Suprapubic skin (tissue), 4 donors: Measurements from ENCODE around the gene DNAH1. TPM values are rescaled to one million over a fixed set of nuclear protein-coding genes. Genes with fewer than 3 reads are reported as not detected.

Source experiments
- DNase-seq, 2 donors: peaks; one replicate each; pipeline ENCODE4 v3.0.0-alpha.2; 2019; ENCODE audit warnings: low spot score in 2 of 2
- H3K27ac ChIP-seq: fragments of 200-600 bp; sonication (generic); one replicate; pipeline ENCODE4 v1.5.1; 2019
- H3K27me3 ChIP-seq: fragments of 200-600 bp; sonication (generic); one replicate; pipeline ENCODE4 v1.5.1; 2019
- H3K36me3 ChIP-seq: fragments of 200-600 bp; sonication (generic); one replicate; pipeline ENCODE4 v1.5.1; 2019
- H3K4me1 ChIP-seq: fragments of 200-600 bp; sonication (generic); one replicate; pipeline ENCODE4 v1.5.1; 2019
- H3K4me3 ChIP-seq: fragments of 200-600 bp; sonication (generic); one replicate; pipeline ENCODE4 v1.5.1; 2019; ENCODE audit warnings: mild to moderate bottlenecking
- H3K9me3 ChIP-seq: fragments of 200-600 bp; sonication (generic); one replicate; pipeline ENCODE4 v1.5.1; 2019
- CTCF ChIP-seq, 2 donors: fragments of 200-600 bp in 1 of 2; fragments of 450-650 bp in 1 of 2; sonication (generic) in 1 of 2; IDR thresholded peaks; one replicate each; pipeline ENCODE4 v1.5.1; 2016 to 2019; ENCODE audit warnings: antibody characterized with exemption in 2 of 2, mild to moderate bottlenecking in 1 of 2, moderate library complexity in 1 of 2
- EP300 ChIP-seq: sonication (generic); formaldehyde crosslinking; IDR thresholded peaks from one replicate; pipeline ENCODE4 v1.6.1; 2017; ENCODE audit warnings: antibody characterized with exemption
- POLR2A ChIP-seq, 2 donors: fragments of 450-650 bp; IDR thresholded peaks; one replicate each; pipeline ENCODE4 v1.6.1; 2017; ENCODE audit warnings: antibody characterized with exemption in 2 of 2, mild to moderate bottlenecking in 2 of 2, moderate library complexity in 2 of 2
- POLR2AphosphoS5 ChIP-seq, 3 donors: sonication (generic); formaldehyde crosslinking; IDR thresholded peaks; one replicate each; pipeline ENCODE4 v1.6.1; 2017; ENCODE audit warnings: antibody characterized with exemption in 3 of 3
- WGBS: methylation state at CpG from one replicate; pipeline ENCODE4 v1.1.5; 2018; 5-methylcytosine and 5-hydroxymethylcytosine counted together
- total RNA-seq, 4 donors: library from RNA; depleted of rRNA; stranded (reverse); fragments of >200 nt; gene quantifications; one replicate each; pipeline ENCODE4 v1.1.0, GENCODE V29; 2016

DNAH1 gene
- total RNA-seq, 4 donors from 2014 or later: 3.4 to 10.1 (median 7.7) TPM

DNA sequence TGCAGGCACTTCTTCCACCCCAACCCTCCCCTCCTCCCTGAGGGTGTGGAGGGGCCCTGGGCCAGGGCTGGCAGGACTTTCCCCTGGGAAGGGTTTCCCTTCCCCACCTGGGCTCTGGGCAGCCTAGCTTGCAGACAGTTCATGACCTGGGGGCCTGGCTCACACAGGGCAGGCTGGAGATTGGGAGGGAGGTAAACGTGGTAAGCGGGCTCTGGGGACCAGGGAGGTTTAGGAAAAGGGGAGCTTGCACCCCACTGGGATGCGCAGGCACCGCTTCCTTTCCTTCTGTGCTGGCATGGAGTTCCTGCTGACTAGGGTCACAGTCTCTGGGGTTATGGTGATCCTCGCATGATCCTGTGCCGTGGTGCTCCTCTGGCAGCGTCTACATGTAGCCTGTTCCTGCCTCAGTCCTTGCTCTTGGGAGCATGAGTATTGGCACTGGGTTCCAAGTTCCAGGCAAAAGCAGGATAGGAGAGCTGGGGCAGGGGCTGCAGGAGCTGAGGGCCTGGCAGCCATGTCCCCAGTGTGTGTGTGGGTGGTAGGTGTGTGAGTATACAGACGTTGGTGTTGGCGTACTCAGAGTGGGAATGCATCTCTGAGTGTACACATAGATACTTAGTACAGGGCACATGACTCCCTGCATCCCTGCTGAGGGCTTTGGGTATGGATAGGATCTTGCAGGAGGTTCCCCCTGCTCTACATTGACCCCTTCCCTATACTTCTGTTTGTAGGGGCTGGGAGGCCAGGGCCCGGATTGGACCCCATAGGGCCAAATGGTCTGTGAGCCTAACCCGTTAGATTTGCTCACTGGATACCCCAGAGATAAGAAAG, 21.6 kb upstream of the DNAH1 start:
- Histone ChIP-seq H3K36me3 (peaks cover 34% of the 10 kb centered on the region), H3K27me3 (no peaks in the 10 kb centered on the region), H3K27ac (no peak overlapping the region), H3K4me3 (no peak overlapping the region), H3K9me3 (no peaks in the 10 kb centered on the region), H3K4me1 (peaks cover 5% of the 10 kb centered on the region)
- no peak for DNase-seq
- TF ChIP-seq CTCF (IDR thresholded peaks at IDR 0.05) (no peak), POLR2AphosphoS5 (IDR thresholded peaks at IDR 0.05) (no peak), EP300 (no peak), POLR2A (IDR thresholded peaks at IDR 0.05) (no peak)
- WGBS: 82% methylated on average over 7 of the region's 11 CpGs

- H3K27ac ChIP-seq: no peak overlapping the region
- peaks cover 33% of the 10 kb centered on the region for H3K36me3 ChIP-seq
- TF ChIP-seq CTCF (IDR thresholded peaks at IDR 0.05) (no peak), POLR2AphosphoS5 (IDR thresholded peaks at IDR 0.05) (no peak), POLR2A (IDR thresholded peaks at IDR 0.05) (no peak), EP300 (no peak)
- no peaks in the 10 kb centered on the region for H3K27me3 ChIP-seq
- H3K9me3 ChIP-seq: no peaks in the 10 kb centered on the region
- WGBS: 100% methylated on average over 5 of the region's 5 CpGs
- H3K4me3 ChIP-seq: no peak overlapping the region
- no peak for DNase-seq
- H3K4me1 ChIP-seq: peaks cover 12% of the 10 kb centered on the region
Observed at GRCh38 chr3:52295671-52296208, 20.4 kb upstream of the DNAH1 start.

- Histone ChIP-seq H3K4me1 (peaks cover 12% of the 10 kb centered on the region), H3K27me3 (no peaks in the 10 kb centered on the region), H3K36me3 (peaks cover 18% of the 10 kb centered on the region), H3K9me3 (no peaks in the 10 kb centered on the region), H3K4me3 (no peak overlapping the region), H3K27ac (no peak overlapping the region)
- 85% methylated on average over 7 of the region's 11 CpGs for WGBS
- no peak for DNase-seq
- TF ChIP-seq POLR2AphosphoS5 (IDR thresholded peaks at IDR 0.05): no peak
- TF ChIP-seq POLR2A (IDR thresholded peaks at IDR 0.05): no peak
- TF ChIP-seq EP300: no peak
- no peak for TF ChIP-seq CTCF (IDR thresholded peaks at IDR 0.05)
Observed at GRCh38 chr3:52297242-52298148, 18.6 kb upstream of the DNAH1 start.

- Histone ChIP-seq H3K9me3 (no peaks in the 10 kb centered on the region), H3K36me3 (peaks cover 8% of the 10 kb centered on the region), H3K4me1 (peaks cover 12% of the 10 kb centered on the region), H3K4me3 (no peak overlapping the region), H3K27me3 (no peaks in the 10 kb centered on the region), H3K27ac (no peak overlapping the region)
- TF ChIP-seq CTCF (IDR thresholded peaks at IDR 0.05): no peak
- no peak for TF ChIP-seq POLR2AphosphoS5 (IDR thresholded peaks at IDR 0.05)
- no peak for TF ChIP-seq EP300
- no peak for TF ChIP-seq POLR2A (IDR thresholded peaks at IDR 0.05)
- WGBS: 32% methylated on average over 11 of the region's 17 CpGs
- no peak for DNase-seq
Observed at GRCh38 chr3:52298149-52299098, 17.7 kb upstream of the DNAH1 start.
